ENCODE data around the gene MAP2K1.
"Not testable (repeated sequence)": the region's sequence is repeated elsewhere in the genome, so short reads cannot be mapped to it uniquely, and the experiment has no call there.

Gene MAP2K1

DNA sequence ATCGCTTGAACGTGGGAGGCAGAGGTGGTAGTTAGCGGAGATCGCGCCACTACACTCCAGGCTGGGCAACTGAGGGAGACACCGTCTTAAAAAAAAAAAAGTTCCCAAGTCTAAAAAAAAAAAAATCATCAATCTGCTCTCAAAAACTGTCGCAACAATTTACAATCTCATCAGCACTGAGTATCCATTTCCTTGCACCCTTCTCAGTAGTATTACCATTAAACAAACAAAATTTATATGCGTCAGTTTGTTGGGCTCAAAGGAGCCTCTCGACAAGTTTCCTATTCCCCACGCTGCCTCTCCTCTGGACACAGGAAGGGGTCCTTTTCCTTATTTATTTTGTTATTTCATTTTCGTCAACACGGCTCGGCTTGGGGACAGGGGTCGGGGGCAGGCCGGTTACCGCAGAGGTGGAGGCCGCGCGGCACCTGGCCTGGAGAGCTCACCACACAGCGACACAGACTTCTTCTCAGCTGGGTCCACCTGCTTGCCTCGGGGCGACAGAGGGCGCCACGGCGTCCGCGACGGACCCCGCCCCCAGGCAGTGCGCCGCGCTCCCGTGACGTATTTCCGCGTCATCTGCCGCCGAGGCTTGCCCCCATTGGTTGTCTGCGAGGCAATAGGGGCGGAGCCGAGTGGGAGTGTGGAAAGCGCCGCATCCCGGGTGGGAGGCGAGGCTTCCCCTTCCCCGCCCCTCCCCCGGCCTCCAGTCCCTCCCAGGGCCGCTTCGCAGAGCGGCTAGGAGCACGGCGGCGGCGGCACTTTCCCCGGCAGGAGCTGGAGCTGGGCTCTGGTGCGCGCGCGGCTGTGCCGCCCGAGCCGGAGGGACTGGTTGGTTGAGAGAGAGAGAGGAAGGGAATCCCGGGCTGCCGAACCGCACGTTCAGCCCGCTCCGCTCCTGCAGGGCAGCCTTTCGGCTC, at the start of gene MAP2K1:
Gene MAP2K1, plus strand, starts transcription at position 709 of the 920 bp plus-strand sequence. CDS start 436 bp downstream, outside the sequence.
- H3K4me3 ChIP-seq (ENCODE audit: low read depth, low read length), result peak within 1 kb of the TSS; percentile 92
- TF ChIP-seq CTCF (IDR thresholded peaks at IDR 0.05; ENCODE audit: borderline replicate concordance, insufficient read depth, low read depth, low read length), result peak; percentile 83

- not testable (repeated sequence) for H3K4me3 ChIP-seq (ENCODE audit: low read depth, low read length)
These were observed 38.2 kb upstream of the MAP2K1 start for GRCh38 chr15:66348530-66348929.

DNA sequence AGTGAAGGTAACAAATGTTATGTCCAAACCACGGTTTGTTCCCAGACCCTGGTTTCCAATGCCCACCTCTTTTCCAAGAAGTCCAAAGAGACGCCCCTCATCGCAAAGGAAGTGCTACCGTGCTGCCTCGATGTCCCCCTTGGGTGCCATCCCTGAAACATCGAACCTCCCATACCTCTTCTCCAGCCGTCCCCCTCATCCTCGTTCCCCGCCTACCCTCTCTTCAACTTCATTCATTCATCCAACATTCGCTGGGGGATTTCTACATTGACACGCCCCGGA, 30.7 kb upstream of the MAP2K1 start:
- no peak for TF ChIP-seq CTCF (IDR thresholded peaks at IDR 0.05; ENCODE audit: borderline replicate concordance, insufficient read depth, low read depth, low read length)
- H3K4me3 ChIP-seq (ENCODE audit: low read depth, low read length), result peak overlapping the region; percentile 81

DNA sequence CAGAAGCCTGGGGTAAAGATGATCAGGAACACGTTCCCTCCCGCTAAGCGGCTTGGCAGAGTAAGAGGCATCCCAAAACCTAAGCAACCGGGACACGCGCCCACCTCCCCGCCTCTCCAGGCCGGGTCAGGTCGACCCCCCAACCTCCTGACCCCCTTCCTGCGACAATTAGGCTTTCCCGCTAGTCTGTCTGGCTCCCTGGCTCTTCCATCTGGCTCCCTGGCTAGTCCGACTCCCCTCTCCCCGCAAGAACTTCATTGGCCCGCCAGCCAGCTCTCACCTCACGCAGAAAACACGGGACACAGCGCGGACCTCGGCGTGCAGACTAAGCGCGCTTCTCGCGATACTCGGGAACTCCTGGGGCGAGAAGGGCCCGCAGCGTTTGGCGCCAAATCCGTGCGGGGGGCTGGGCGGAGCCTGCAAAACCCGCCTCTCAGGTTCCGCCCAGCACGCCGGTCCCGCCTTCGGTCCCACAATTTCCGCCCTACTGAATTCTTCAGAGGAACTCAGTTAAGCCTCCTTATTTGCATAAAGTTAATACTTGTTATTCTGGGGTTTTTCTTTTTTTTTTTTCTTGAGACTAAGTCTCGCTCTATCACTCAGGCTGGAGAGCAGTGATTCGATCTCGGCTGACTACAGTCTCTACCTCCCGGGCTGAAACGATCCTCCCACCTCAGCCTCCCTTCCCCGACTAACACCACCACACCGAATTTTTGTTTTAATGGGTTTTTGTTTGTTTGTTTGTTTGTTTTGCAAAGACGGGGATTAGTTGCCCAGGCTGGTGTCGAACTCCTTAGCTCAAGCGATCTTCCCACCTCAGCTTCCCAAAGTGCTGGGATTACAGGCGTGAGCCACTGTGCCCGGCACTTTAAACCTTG, 30.1 kb upstream of the MAP2K1 start, which contains the start of gene TIPIN:
Gene TIPIN, minus strand, starts transcription at position 327 of the 878 bp plus-strand sequence. CDS start 3,738 bp downstream, outside the sequence.
- TF ChIP-seq CTCF (IDR thresholded peaks at IDR 0.05; ENCODE audit: borderline replicate concordance, insufficient read depth, low read depth, low read length), result no peak
- peak within 1 kb of the TSS; percentile 81 for H3K4me3 ChIP-seq (ENCODE audit: low read depth, low read length)

DNA sequence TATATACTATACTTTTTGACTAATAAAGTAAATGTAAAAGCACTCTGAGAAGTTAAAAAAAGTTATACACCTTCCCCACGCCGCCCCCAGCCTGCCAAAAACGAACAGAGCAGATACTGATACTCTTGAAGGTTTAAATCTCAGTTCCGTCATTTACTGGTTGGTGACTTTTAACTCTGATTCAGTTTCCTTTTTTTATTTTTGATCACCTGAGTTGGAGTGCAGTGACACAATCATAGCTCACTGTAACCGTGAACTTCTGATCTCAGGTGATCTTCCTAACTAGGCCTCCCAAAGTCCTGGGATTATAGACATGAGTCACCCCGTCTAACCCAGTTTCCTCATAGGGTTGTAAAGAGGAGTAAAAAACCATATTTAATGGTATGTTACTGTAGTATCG, 27.0 kb upstream of the MAP2K1 start:
- H3K4me3 ChIP-seq (ENCODE audit: low read depth, low read length), result no peak overlapping the region
- no peak for TF ChIP-seq CTCF (IDR thresholded peaks at IDR 0.05; ENCODE audit: borderline replicate concordance, insufficient read depth, low read depth, low read length)

- not testable (repeated sequence) for H3K4me3 ChIP-seq (ENCODE audit: low read depth, low read length)
These were observed 24.8 kb upstream of the MAP2K1 start for GRCh38 chr15:66361745-66362460.

- no peak overlapping the region for H3K4me3 ChIP-seq (ENCODE audit: low read depth, low read length)
- TF ChIP-seq CTCF (IDR thresholded peaks at IDR 0.05; ENCODE audit: borderline replicate concordance, insufficient read depth, low read depth, low read length), result no peak
These were observed 23.9 kb upstream of the MAP2K1 start for GRCh38 chr15:66362776-66363175.

All from GM12875 (cell line).